ENCODE results near the gene CYP2D6. TPM values are rescaled to one million over a fixed set of nuclear protein-coding genes. Genes with fewer than 3 reads are reported as not detected.
"Not testable (repeated sequence)": the region's sequence is repeated elsewhere in the genome, so short reads cannot be mapped to it uniquely, and the experiment has no call there.

CYP2D6 gene
- total RNA-seq, 4 donors from 2014 or later = 1.2 to 9.7 (median 3.3) TPM

DNA sequence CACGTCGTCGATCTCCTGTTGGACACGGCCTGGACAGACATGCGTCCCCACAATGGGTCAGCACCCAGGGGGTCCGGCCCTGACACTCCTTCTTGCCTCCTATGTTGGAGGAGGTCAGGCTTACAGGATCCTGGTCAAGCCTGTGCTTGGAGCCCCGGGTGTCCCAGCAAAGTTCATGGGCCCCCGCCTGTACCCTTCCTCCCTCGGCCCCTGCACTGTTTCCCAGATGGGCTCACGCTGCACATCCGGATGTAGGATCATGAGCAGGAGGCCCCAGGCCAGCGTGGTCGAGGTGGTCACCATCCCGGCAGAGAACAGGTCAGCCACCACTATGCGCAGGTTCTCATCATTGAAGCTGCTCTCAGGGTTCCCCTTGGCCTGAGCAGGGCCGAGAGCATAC, 3.0 kb downstream of the CYP2D6 start:
- Histone ChIP-seq H3K4me3 (no peak overlapping the region), H3K36me3 (no peaks in the 10 kb centered on the region), H3K27me3 (no peaks in the 10 kb centered on the region), H3K27ac (no peak overlapping the region), H3K4me1 (peaks cover 0 to 7% (median 2%) of the 10 kb centered on the region in 4 donors), H3K9me3 (no peaks in the 10 kb centered on the region)
- intact Hi-C loops (cut with DNase I; ENCODE audit: low total_unique reads) = no loop called here
- WGBS, 2 donors (ENCODE audit: low coverage in 1 of 2) = 84% methylated on average over 16 of the region's 16 CpGs; no CpG with 5 or more reads in 1 of the 2 donors
- TF ChIP-seq EP300 (IDR thresholded peaks at IDR 0.05; ENCODE audit: low read depth) = no peak
- TF ChIP-seq, protein P1, sequence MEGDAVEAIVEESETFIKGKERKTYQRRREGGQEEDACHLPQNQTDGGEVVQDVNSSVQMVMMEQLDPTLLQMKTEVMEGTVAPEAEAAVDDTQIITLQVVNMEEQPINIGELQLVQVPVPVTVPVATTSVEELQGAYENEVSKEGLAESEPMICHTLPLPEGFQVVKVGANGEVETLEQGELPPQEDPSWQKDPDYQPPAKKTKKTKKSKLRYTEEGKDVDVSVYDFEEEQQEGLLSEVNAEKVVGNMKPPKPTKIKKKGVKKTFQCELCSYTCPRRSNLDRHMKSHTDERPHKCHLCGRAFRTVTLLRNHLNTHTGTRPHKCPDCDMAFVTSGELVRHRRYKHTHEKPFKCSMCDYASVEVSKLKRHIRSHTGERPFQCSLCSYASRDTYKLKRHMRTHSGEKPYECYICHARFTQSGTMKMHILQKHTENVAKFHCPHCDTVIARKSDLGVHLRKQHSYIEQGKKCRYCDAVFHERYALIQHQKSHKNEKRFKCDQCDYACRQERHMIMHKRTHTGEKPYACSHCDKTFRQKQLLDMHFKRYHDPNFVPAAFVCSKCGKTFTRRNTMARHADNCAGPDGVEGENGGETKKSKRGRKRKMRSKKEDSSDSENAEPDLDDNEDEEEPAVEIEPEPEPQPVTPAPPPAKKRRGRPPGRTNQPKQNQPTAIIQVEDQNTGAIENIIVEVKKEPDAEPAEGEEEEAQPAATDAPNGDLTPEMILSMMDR (IDR thresholded peaks at IDR 0.05) = no peak
- no peak for TF ChIP-seq POLR2A (IDR thresholded peaks at IDR 0.05)
- TF ChIP-seq POLR2AphosphoS5 (IDR thresholded peaks at IDR 0.05) = no peak
- no peak for DNase-seq
- in situ Hi-C loops (cut with MboI; ENCODE audit: low pct_ligation_motif_present in 1 of 4, low pct_unique_long_range_greater_than_20kb in 1 of 4, low sequenced_read_pairs in 3 of 4) = no loop called here

DNA sequence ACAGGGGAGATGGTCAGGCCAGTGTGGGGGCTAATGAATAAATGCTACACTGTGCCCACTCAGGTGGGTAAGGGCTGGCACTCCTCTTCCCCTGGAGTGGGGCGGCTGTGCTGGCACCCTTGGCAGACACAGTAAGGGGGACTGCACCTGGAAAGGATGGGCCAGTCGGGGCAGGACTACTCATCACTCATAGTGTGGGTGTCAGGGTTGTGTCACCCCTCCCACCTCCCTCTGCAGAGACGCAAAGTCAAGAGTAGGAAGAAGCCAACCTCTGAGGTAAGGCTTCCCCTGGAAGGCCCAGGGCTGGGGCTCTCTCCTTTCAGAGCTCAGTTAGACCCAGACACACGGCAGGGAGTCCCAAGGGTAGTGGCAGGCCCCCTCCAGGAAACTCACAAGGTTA, 7.1 kb downstream of the CYP2D6 start:
- WGBS, 2 donors (ENCODE audit: low coverage in 1 of 2) = no CpG with 5 or more reads among the region's 4 CpGs
- H3K27me3 ChIP-seq; H3K36me3 ChIP-seq; DNase-seq; in situ Hi-C loops (cut with MboI; ENCODE audit: low pct_ligation_motif_present in 1 of 4, low pct_unique_long_range_greater_than_20kb in 1 of 4, low sequenced_read_pairs in 3 of 4); H3K27ac ChIP-seq; H3K9me3 ChIP-seq; intact Hi-C loops (cut with DNase I; ENCODE audit: low total_unique reads); H3K4me3 ChIP-seq: not testable (repeated sequence)
- H3K4me1 ChIP-seq = peaks cover 0 to 14% (median 11%) of the 10 kb centered on the region in 4 donors

DNA sequence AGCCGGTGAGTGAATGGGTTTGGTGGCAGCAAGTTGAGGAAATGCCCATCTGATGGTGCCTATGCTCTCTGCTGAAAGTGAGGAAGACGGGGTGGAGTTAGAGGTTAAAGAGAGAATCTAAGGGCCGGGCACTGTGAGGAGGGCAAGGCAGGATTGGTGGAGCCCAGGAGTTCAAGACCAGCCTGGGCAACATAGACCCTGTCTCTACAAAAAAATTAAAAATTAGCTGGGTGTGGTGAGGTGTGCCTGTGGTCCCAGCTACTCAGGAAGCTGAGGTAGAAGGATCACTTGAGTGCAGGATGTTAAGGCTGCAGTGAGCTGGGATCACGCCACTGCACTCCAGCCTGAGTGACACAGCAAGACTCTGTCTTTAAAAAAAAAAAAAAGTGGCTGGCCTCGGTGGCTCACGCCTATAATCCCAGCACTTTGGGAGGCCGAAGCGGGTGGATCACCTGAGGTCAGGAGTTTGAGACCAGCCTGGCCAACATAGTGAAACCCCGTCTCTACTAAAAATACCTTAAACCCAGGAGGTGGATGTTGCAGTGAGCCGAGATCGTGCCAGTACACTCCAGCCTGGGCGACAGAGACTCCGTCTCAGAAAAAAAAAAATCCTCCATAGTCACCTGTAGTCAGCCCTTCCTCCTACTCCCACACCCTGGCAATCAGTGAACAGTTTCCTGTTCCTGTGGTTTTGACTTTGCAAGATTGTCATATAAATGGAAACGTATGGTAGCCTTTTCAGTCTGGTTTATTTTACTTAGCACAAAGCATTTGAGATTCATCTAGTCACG, 10.2 kb downstream of the CYP2D6 start:
- H3K36me3 ChIP-seq; H3K4me3 ChIP-seq; DNase-seq; H3K9me3 ChIP-seq; in situ Hi-C loops (cut with MboI; ENCODE audit: low pct_ligation_motif_present in 1 of 4, low pct_unique_long_range_greater_than_20kb in 1 of 4, low sequenced_read_pairs in 3 of 4); H3K27me3 ChIP-seq; intact Hi-C loops (cut with DNase I; ENCODE audit: low total_unique reads): not testable (repeated sequence)
- Histone ChIP-seq H3K27ac (peak overlapping the region in 3 of 4 donors; percentile 5 to 65 (median 40)), H3K4me1 (peaks cover 0 to 14% (median 11%) of the 10 kb centered on the region in 4 donors)
- 37 to 48% methylated on average over 7 to 15 of the region's 15 CpGs for WGBS, 2 donors (ENCODE audit: low coverage in 1 of 2)

DNA sequence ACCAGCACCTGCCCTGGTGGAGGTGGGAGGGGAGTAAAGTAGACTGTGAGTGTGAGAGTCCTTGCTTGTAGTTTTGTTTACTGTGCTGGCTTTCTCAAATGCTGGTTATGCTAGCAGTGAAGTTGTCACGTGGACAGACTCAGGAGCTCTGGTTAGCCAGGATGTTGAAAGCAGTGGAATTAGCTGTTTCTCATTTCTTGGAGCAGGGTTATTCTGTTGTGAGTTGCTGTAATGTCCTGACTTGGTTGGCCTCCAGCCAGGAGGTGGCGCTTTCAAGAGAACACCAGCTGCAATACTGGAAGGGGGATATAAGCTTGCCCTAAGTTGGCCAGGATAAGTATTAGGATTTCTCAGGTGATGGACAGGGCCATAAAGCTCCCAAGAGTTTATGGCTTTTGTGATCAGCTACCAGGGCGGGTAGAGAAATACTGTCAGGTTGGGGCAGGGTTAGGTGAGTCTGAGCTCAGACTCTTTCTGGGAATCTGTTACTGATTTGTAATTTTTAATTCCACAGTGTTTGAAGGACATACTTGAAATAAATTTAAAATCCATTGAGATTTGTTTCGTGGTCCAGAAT, 13.7 kb downstream of the CYP2D6 start:
- H3K36me3 ChIP-seq = no peaks in the 10 kb centered on the region
- WGBS, 2 donors (ENCODE audit: low coverage in 1 of 2) = 58 to 64% methylated on average over 2 to 4 of the region's 4 CpGs
- DNase-seq = peak; percentile 40
- no peak overlapping the region for H3K27ac ChIP-seq
- intact Hi-C loops (cut with DNase I; ENCODE audit: low total_unique reads) (no loop called here), in situ Hi-C loops (cut with MboI; ENCODE audit: low pct_ligation_motif_present in 1 of 4, low pct_unique_long_range_greater_than_20kb in 1 of 4, low sequenced_read_pairs in 3 of 4) (no loop called here)
- H3K27me3 ChIP-seq = no peaks in the 10 kb centered on the region
- no peak for TF ChIP-seq POLR2A (IDR thresholded peaks at IDR 0.05)
- H3K4me1 ChIP-seq = peaks cover 0 to 14% (median 11%) of the 10 kb centered on the region in 4 donors
- no peak overlapping the region for H3K4me3 ChIP-seq
- peaks cover 8 to 11% of the 10 kb centered on the region in 2 donors for H3K9me3 ChIP-seq

DNA sequence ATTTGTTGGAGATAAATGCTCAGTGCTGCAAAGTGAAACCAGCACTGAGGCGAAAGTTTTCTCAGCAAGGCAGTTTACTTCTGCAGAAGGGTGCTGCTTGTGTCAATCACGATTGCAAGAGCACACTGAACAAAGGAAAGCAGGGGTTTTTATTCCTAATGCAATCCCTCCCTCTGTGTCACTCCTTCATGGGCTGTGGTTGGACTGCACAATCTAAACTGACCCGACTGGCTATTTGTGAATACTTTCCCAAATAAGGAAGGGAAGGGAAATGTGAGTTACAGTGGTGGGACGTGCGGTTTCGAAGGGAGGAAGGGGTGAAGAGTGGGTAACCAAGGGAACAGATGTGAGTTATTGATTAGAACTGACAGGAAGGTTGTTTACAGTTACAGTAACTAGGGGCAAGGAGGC, 15.2 kb downstream of the CYP2D6 start:
- H3K36me3 ChIP-seq; H3K27ac ChIP-seq; intact Hi-C loops (cut with DNase I; ENCODE audit: low total_unique reads); H3K27me3 ChIP-seq; H3K4me1 ChIP-seq; H3K4me3 ChIP-seq; in situ Hi-C loops (cut with MboI; ENCODE audit: low pct_ligation_motif_present in 1 of 4, low pct_unique_long_range_greater_than_20kb in 1 of 4, low sequenced_read_pairs in 3 of 4); DNase-seq: not testable (repeated sequence)
- peaks cover 8 to 11% of the 10 kb centered on the region in 2 donors for H3K9me3 ChIP-seq
- 71 to 79% methylated on average over 4 to 6 of the region's 6 CpGs for WGBS, 2 donors (ENCODE audit: low coverage in 1 of 2)

DNA sequence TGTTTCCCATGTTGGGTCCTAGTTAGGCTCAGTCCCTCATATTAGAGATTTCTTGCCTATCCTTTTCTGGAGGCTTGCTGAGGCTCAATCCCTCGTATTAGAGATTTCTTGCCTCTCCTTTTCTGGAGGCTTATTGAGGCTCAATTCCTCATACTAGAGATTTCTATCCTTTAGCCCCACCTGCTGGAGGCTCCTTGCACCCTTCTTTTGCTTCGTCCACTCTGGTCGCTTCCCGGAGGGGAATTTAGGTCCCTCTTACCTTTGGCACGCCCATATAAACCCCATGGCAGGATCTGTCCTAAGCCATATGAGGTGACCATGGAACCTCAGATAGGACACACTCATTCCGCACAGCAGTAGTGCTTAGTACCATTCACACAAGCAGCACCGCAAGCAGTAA, 15.9 kb downstream of the CYP2D6 start:
- 95 to 100% methylated on average over 2 to 7 of the region's 7 CpGs for WGBS, 2 donors (ENCODE audit: low coverage in 1 of 2)
- Histone ChIP-seq H3K4me3 (no peak overlapping the region), H3K4me1 (no peaks in the 10 kb centered on the region), H3K9me3 (peaks cover 8 to 11% of the 10 kb centered on the region in 2 donors), H3K36me3 (no peaks in the 10 kb centered on the region), H3K27me3 (no peaks in the 10 kb centered on the region), H3K27ac (no peak overlapping the region)
- no peak for DNase-seq
- intact Hi-C loops (cut with DNase I; ENCODE audit: low total_unique reads) (no loop called here), in situ Hi-C loops (cut with MboI; ENCODE audit: low pct_ligation_motif_present in 1 of 4, low pct_unique_long_range_greater_than_20kb in 1 of 4, low sequenced_read_pairs in 3 of 4) (no loop called here)
- TF ChIP-seq, protein P1 (IDR thresholded peaks at IDR 0.05) = peak in 2 of 5 experiments; percentile 10 to 11
- no peak for TF ChIP-seq EP300 (IDR thresholded peaks at IDR 0.05; ENCODE audit: low read depth)

DNA sequence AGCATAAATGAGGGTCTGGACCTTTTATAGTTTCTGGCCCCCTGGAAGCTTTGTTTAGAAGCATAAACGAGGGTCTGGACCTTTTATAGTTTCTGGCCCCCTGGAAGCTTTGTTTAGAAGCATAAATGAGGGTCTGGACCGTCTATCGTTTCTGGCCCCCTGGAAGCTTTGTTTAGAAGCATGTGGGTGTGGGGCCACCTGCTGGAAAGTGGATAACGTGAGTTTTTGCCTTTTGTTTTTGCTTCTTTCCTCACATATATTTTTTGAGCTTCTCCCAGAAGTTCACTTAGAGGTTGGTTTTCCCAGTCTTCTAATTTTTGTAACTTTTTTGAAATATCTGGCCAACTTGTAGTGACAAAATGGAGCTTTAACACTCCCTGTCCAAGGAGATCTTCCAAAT, 17.8 kb downstream of the CYP2D6 start:
- intact Hi-C loops (cut with DNase I; ENCODE audit: low total_unique reads); in situ Hi-C loops (cut with MboI; ENCODE audit: low pct_ligation_motif_present in 1 of 4, low pct_unique_long_range_greater_than_20kb in 1 of 4, low sequenced_read_pairs in 3 of 4): not testable (repeated sequence)
- 28% methylated on average over 2 to 4 of the region's 4 CpGs for WGBS, 2 donors (ENCODE audit: low coverage in 1 of 2)

More for the DNA sequence above, 17.8 kb downstream of the CYP2D6 start:
- H3K9me3 ChIP-seq = peaks cover 8 to 11% of the 10 kb centered on the region in 2 donors
- not testable (repeated sequence) for H3K27ac ChIP-seq, H3K27me3 ChIP-seq, H3K4me1 ChIP-seq, H3K4me3 ChIP-seq, H3K36me3 ChIP-seq, DNase-seq

Data from transverse colon (tissue), 4 donors.